Keratinocyte (primary cell): ENCODE measurements around the gene ARMCX1. TPM values are rescaled to one million over a fixed set of nuclear protein-coding genes. Genes with fewer than 3 reads are reported as not detected.

Experiments used
- DNase-seq: peaks from one replicate; pipeline ENCODE4 v3.0.0-alpha.2; 2011; ENCODE audit warnings: low read depth, missing footprints, low spot score
- FAIRE-seq: peaks from 2 replicates; lab custom pipeline; 2011; peaks lifted over from hg19 to GRCh38; lab: Jason Lieb, UNC
- H2AFZ ChIP-seq: 2 replicates; pipeline ENCODE4 v1.6.0; 2012; ENCODE audit warnings: low read length, control low read depth, inconsistent platforms; ENCODE audit not compliant: control insufficient read depth
- H3K27ac ChIP-seq: 2 replicates; pipeline ENCODE4 v1.5.1; 2011; ENCODE audit warnings: low read length; ENCODE audit not compliant: control insufficient read depth, insufficient read depth
- H3K27me3 ChIP-seq: 3 replicates; pipeline ENCODE4 v1.6.0; 2011; ENCODE audit warnings: low read length; ENCODE audit not compliant: control insufficient read depth, insufficient read depth; ENCODE audit errors: extremely low read depth
- H3K36me3 ChIP-seq, 2 experiments: 2 replicates in 1 of 2; 3 replicates in 1 of 2; pipeline ENCODE4 v1.5.1; 2011; ENCODE audit warnings: low read length in 2 of 2, mild to moderate bottlenecking in 1 of 2; ENCODE audit not compliant: control insufficient read depth in 2 of 2, insufficient read depth in 2 of 2; ENCODE audit errors: extremely low read depth in 1 of 2
- H3K4me1 ChIP-seq: 3 replicates; pipeline ENCODE4 v1.5.1; 2011; ENCODE audit warnings: low read length; ENCODE audit not compliant: control insufficient read depth, insufficient read depth; ENCODE audit errors: extremely low read depth
- H3K4me2 ChIP-seq: 3 replicates; pipeline ENCODE4 v1.6.0; 2011; ENCODE audit warnings: low read depth, low read length; ENCODE audit not compliant: control insufficient read depth, insufficient read depth; ENCODE audit errors: extremely low read depth
- H3K4me3 ChIP-seq, 3 experiments: fragments of 200-600 bp in 1 of 3; sonication (generic) in 1 of 3; 2 replicates in 2 of 3; 3 replicates in 1 of 3; pipeline ENCODE4 v1.5.1; 2011 to 2016; ENCODE audit warnings: low read length in 3 of 3, mild to moderate bottlenecking in 3 of 3, control low read depth in 2 of 3, inconsistent platforms in 1 of 3, low read depth in 1 of 3, mixed read lengths in 1 of 3, mixed run types in 1 of 3, moderate library complexity in 1 of 3; ENCODE audit not compliant: control insufficient read depth in 2 of 3, insufficient read depth in 2 of 3; ENCODE audit errors: extremely low read depth in 1 of 3
- H3K79me2 ChIP-seq: 2 replicates; pipeline ENCODE4 v1.6.0; 2012; ENCODE audit warnings: low read length; ENCODE audit not compliant: control insufficient read depth, insufficient read depth
- H3K9ac ChIP-seq: 3 replicates; pipeline ENCODE4 v1.6.0; 2011; ENCODE audit warnings: low read length; ENCODE audit not compliant: control insufficient read depth, insufficient read depth; ENCODE audit errors: extremely low read depth
- H3K9me1 ChIP-seq: 3 replicates; pipeline ENCODE4 v1.6.0; 2011; ENCODE audit warnings: low read length; ENCODE audit not compliant: control insufficient read depth, insufficient read depth; ENCODE audit errors: extremely low read depth
- H3K9me3 ChIP-seq: 2 replicates; pipeline ENCODE4 v1.5.1; 2012; ENCODE audit warnings: low read depth, low read length; ENCODE audit not compliant: control insufficient read depth
- H4K20me1 ChIP-seq: 3 replicates; pipeline ENCODE4 v1.6.0; 2011; ENCODE audit warnings: low read length; ENCODE audit not compliant: control insufficient read depth, insufficient read depth; ENCODE audit errors: extremely low read depth
- EZH2 ChIP-seq: IDR thresholded peaks from one replicate; pipeline ENCODE4 v1.6.1; 2012; ENCODE audit warnings: inconsistent platforms, mild to moderate bottlenecking, low read length, moderate library complexity
- dilution Hi-C: fragments of 300-500 bp; cut with MboI; formaldehyde crosslinking; loops from one replicate; pipeline ENCODE4 v1.7.0; 2020; ENCODE audit warnings: low sequenced_read_pairs; ENCODE audit not compliant: extremely low pct_ligation_motif_present
- polyA plus RNA-seq, 5 experiments: library from polyadenylated mRNA; depleted of rRNA in 3 of 5; stranded (reverse) in 3 of 5; stranded (forward) in 1 of 5; unstranded in 1 of 5; fragments of >200 nt; gene quantifications; 1 replicate in 1 of 5; 2 replicates in 3 of 5; 3 replicates in 1 of 5; pipeline versions ENCODE4 v1.2.1 to v1.2.3, GENCODE V29; 2011 to 2012; ENCODE audit warnings: missing spikeins in 2 of 5, low read depth in 1 of 5, low replicate concordance in 1 of 5
- TF ChIP-seq, protein P1 (sequence below), 3 experiments: IDR thresholded peaks in 1 of 3; conservative IDR thresholded peaks in 1 of 3; optimal IDR thresholded peaks in 1 of 3; 2 replicates in 2 of 3; 3 replicates in 1 of 3; pipeline versions ENCODE3 to v1.5.1; 2011; ENCODE audit warnings: low read length in 3 of 3, mild to moderate bottlenecking in 3 of 3, moderate library complexity in 2 of 3, control low read depth in 1 of 3, inconsistent platforms in 1 of 3; ENCODE audit not compliant: insufficient read depth in 2 of 3; ENCODE audit errors: extremely low read depth in 1 of 3

ARMCX1 gene
- polyA plus RNA-seq, 1 donor (not counting 4 experiments of a cell fraction or from before 2014, with no cell fraction given): 16.1 TPM

DNA sequence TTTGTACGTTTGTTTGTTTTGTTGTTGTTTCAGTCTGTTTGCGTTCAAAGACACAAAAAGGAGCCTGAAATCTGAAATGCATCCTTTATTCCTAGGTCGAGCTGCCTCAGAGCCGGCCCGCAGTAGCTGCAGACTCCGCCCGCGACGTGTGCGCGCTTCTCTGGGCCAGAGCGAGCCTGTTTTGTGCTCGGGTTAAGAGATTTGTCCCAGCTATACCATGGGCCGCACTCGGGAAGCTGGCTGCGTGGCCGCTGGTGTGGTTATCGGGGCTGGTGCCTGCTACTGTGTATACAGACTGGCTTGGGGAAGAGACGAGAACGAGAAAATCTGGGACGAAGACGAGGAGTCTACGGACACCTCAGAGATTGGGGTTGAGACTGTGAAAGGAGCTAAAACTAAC is 2.4 kb downstream of the ARMCX1 start:
- no peaks in the 10 kb centered on the region for H3K27me3 ChIP-seq
- no peak overlapping the region for H3K27ac ChIP-seq
- no peaks in the 10 kb centered on the region for H3K36me3 ChIP-seq
- no peaks in the 10 kb centered on the region for H3K4me1 ChIP-seq
- TF ChIP-seq EZH2: no peak
- TF ChIP-seq, protein P1, sequence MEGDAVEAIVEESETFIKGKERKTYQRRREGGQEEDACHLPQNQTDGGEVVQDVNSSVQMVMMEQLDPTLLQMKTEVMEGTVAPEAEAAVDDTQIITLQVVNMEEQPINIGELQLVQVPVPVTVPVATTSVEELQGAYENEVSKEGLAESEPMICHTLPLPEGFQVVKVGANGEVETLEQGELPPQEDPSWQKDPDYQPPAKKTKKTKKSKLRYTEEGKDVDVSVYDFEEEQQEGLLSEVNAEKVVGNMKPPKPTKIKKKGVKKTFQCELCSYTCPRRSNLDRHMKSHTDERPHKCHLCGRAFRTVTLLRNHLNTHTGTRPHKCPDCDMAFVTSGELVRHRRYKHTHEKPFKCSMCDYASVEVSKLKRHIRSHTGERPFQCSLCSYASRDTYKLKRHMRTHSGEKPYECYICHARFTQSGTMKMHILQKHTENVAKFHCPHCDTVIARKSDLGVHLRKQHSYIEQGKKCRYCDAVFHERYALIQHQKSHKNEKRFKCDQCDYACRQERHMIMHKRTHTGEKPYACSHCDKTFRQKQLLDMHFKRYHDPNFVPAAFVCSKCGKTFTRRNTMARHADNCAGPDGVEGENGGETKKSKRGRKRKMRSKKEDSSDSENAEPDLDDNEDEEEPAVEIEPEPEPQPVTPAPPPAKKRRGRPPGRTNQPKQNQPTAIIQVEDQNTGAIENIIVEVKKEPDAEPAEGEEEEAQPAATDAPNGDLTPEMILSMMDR (optimal IDR thresholded peaks at IDR 0.05 in 1 of 3, IDR thresholded peaks at IDR 0.05 in 1 of 3, conservative IDR thresholded peaks at IDR 0.05 in 1 of 3; ENCODE audit: extremely low read depth in 1 of 3, insufficient read depth in 2 of 3, low read length in 3 of 3): no peak
- H3K9me1 ChIP-seq: no peaks in the 10 kb centered on the region
- dilution Hi-C loops: no loop called here
- H4K20me1 ChIP-seq: no peaks in the 10 kb centered on the region
- no peak overlapping the region for H3K4me2 ChIP-seq
- no peaks in the 10 kb centered on the region for H3K9me3 ChIP-seq
- no peak overlapping the region for H2AFZ ChIP-seq
- FAIRE-seq: no peak
- DNase-seq: no peak
- no peak overlapping the region for H3K4me3 ChIP-seq
- no peak overlapping the region for H3K9ac ChIP-seq
- no peaks in the 10 kb centered on the region for H3K79me2 ChIP-seq

DNA sequence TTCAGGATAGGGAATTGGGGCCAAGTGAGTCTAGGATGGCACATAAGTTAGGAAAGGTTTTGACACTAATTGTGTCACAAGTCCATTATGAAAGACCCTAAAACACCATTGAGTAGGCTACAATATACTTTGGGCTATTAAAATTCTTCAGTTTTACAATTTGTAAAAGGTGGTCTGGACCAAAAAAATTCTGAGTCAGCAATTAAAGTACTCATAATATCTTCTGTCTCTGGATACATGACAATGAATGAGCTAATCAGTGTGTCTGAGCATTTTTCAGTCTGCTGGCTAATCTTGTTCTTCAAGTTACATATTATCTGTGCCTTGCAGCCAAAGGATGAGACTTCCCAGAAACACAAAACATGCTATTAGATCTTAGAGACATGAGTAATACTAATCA is 14.3 kb downstream of the ARMCX1 start:
- H3K9me1 ChIP-seq: no peaks in the 10 kb centered on the region
- FAIRE-seq (no peak), DNase-seq (no peak)

More for the DNA sequence above, 14.3 kb downstream of the ARMCX1 start:
- no peak overlapping the region for H3K4me3 ChIP-seq
- H3K36me3 ChIP-seq: no peaks in the 10 kb centered on the region
- H3K4me2 ChIP-seq: no peak overlapping the region
- TF ChIP-seq EZH2: no peak
- TF ChIP-seq, protein P1 (optimal IDR thresholded peaks at IDR 0.05 in 1 of 3, IDR thresholded peaks at IDR 0.05 in 1 of 3, conservative IDR thresholded peaks at IDR 0.05 in 1 of 3; ENCODE audit: extremely low read depth in 1 of 3, insufficient read depth in 2 of 3, low read length in 3 of 3): no peak
- H3K79me2 ChIP-seq: no peaks in the 10 kb centered on the region
- no peak overlapping the region for H3K27ac ChIP-seq
- H4K20me1 ChIP-seq: no peaks in the 10 kb centered on the region
- no peaks in the 10 kb centered on the region for H3K9me3 ChIP-seq
- no peaks in the 10 kb centered on the region for H3K27me3 ChIP-seq
- dilution Hi-C loops: no loop called here
- no peaks in the 10 kb centered on the region for H3K4me1 ChIP-seq
- no peak overlapping the region for H2AFZ ChIP-seq
- no peak overlapping the region for H3K9ac ChIP-seq
